ENCODE measurements around the gene MCF2L. TPM values are rescaled to one million over a fixed set of nuclear protein-coding genes. Genes with fewer than 3 reads are reported as not detected.

MCF2L gene
- total and polyA plus RNA-seq, 7 donors: 9.1 to 40.5 (median 20.3) TPM

- TF ChIP-seq, protein P1, sequence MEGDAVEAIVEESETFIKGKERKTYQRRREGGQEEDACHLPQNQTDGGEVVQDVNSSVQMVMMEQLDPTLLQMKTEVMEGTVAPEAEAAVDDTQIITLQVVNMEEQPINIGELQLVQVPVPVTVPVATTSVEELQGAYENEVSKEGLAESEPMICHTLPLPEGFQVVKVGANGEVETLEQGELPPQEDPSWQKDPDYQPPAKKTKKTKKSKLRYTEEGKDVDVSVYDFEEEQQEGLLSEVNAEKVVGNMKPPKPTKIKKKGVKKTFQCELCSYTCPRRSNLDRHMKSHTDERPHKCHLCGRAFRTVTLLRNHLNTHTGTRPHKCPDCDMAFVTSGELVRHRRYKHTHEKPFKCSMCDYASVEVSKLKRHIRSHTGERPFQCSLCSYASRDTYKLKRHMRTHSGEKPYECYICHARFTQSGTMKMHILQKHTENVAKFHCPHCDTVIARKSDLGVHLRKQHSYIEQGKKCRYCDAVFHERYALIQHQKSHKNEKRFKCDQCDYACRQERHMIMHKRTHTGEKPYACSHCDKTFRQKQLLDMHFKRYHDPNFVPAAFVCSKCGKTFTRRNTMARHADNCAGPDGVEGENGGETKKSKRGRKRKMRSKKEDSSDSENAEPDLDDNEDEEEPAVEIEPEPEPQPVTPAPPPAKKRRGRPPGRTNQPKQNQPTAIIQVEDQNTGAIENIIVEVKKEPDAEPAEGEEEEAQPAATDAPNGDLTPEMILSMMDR (IDR thresholded peaks at IDR 0.05): no peak
- peak in 1 of 2 donors; percentile 50 for DNase-seq
- WGBS, 3 donors: 70 to 78% (median 70%) methylated on average over 19 of the region's 19 CpGs
- peaks cover 7% of the 10 kb centered on the region for H3K4me1 ChIP-seq
- H3K9me3 ChIP-seq: no peaks in the 10 kb centered on the region
- H3K4me3 ChIP-seq: no peak overlapping the region
- intact Hi-C loops (cut with DNase I): no loop called here
- H3K27ac ChIP-seq: no peak overlapping the region
- H3K36me3 ChIP-seq (ENCODE audit: insufficient read depth in 1 of 2, low read depth in 1 of 2): no peaks in the 10 kb centered on the region
- ATAC-seq: no peak
- peaks cover 5 to 68% (median 22%) of the 10 kb centered on the region in 3 donors for H3K27me3 ChIP-seq (ENCODE audit: insufficient read depth in 3 of 3, low read length in 2 of 3)
Observed at GRCh38 chr13:112972867-112973576, 4.0 kb downstream of the MCF2L start.

DNA sequence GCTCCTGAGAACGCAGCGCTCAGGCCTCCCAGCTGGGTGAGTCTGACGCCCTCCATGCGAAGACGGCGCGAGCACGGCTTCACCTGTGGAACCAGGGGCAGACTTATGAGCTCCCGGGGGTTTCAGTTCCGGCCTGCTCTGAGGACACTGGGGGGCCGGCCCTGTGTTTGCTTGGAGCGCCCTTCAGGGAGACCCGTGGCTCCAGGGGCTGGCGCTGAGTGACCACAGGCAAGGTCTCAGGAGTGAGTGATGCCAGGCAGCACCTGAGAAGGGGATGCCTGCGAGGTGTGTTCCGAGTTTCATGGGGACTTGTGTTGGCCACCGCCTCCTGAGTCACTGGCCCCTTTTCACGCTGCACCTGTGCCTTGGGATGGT is 4.5 kb downstream of the MCF2L start:
- Histone ChIP-seq H3K36me3 (ENCODE audit: insufficient read depth in 1 of 2, low read depth in 1 of 2) (no peaks in the 10 kb centered on the region), H3K4me1 (peaks cover 6% of the 10 kb centered on the region), H3K9me3 (no peaks in the 10 kb centered on the region), H3K27me3 (ENCODE audit: insufficient read depth in 3 of 3, low read length in 2 of 3) (peaks cover 5 to 63% (median 19%) of the 10 kb centered on the region in 3 donors), H3K4me3 (no peak overlapping the region), H3K27ac (no peak overlapping the region)
- intact Hi-C loops (cut with DNase I): no loop called here
- TF ChIP-seq, protein P1 (IDR thresholded peaks at IDR 0.05): no peak
- no peak for ATAC-seq
- 90 to 95% (median 91%) methylated on average over 18 of the region's 18 CpGs for WGBS, 3 donors
- DNase-seq: peak in 1 of 2 donors; percentile 37

GRCh38 chr13:112974125-112974524 is 5.1 kb downstream of the MCF2L start:
- WGBS, 3 donors: 68 to 81% (median 79%) methylated on average over 8 of the region's 8 CpGs

DNA sequence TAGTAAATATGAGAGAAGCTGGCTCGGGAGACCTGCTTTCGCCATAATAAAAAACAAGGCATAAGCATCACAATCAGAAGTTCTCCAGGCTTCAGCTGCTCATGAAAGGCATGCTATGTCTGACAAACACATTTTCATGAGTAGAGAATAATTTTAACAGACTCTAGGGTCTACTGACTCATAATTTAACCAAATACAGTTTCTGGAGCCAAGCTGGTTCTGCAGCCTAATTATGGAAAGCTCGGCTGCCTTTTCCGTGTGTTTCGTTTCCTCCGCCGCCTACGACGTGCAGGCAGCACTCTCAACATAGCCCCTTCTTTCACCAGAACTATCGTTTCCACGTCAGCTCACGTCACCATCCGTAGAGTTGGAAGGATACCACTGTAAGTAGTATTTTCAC is 5.7 kb downstream of the MCF2L start:
- TF ChIP-seq, protein P1 (IDR thresholded peaks at IDR 0.05): no peak
- no peak for DNase-seq

More at GRCh38 chr13:112974125-112974524, 5.1 kb downstream of the MCF2L start:
- H3K36me3 ChIP-seq (ENCODE audit: insufficient read depth in 1 of 2, low read depth in 1 of 2): no peaks in the 10 kb centered on the region
- peaks cover 5 to 57% (median 14%) of the 10 kb centered on the region in 3 donors for H3K27me3 ChIP-seq (ENCODE audit: insufficient read depth in 3 of 3, low read length in 2 of 3)
- DNase-seq (peak in 1 of 2 donors; percentile 47), ATAC-seq (no peak)
- no peaks in the 10 kb centered on the region for H3K9me3 ChIP-seq
- no peak overlapping the region for H3K27ac ChIP-seq
- H3K4me3 ChIP-seq: no peak overlapping the region
- H3K4me1 ChIP-seq: peaks cover 4% of the 10 kb centered on the region
- TF ChIP-seq, protein P1 (IDR thresholded peaks at IDR 0.05): no peak
- intact Hi-C loops (cut with DNase I): no loop called here

More for the DNA sequence above, 5.7 kb downstream of the MCF2L start:
- 25 to 42% (median 26%) methylated on average over 13 of the region's 13 CpGs for WGBS, 3 donors
- intact Hi-C loops (cut with DNase I): no loop called here
- no peak overlapping the region for H3K27ac ChIP-seq
- H3K9me3 ChIP-seq: no peaks in the 10 kb centered on the region
- ATAC-seq: no peak
- no peaks in the 10 kb centered on the region for H3K36me3 ChIP-seq (ENCODE audit: insufficient read depth in 1 of 2, low read depth in 1 of 2)
- peaks cover 5 to 52% (median 8%) of the 10 kb centered on the region in 3 donors for H3K27me3 ChIP-seq (ENCODE audit: insufficient read depth in 3 of 3, low read length in 2 of 3)
- no peaks in the 10 kb centered on the region for H3K4me1 ChIP-seq
- H3K4me3 ChIP-seq: no peak overlapping the region

All from psoas muscle (tissue), 8 donors.